Measurements from ENCODE around the gene NFATC3. TPM values are rescaled to one million over a fixed set of nuclear protein-coding genes. Genes with fewer than 3 reads are reported as not detected.

The NFATC3 gene
- total RNA-seq, 4 donors from 2014 or later: 67.7 to 107 (median 71.7) TPM

GRCh38 chr16:68228652-68229051 is 143.5 kb downstream of the NFATC3 start:
- Histone ChIP-seq H3K4me1 (peaks cover 14 to 24% of the 10 kb centered on the region in 2 donors), H3K27ac (peak overlapping the region in 1 of 3 donors; percentile 37), H3K4me3 (replicated peaks in 1 of 3) (no peak overlapping the region), H3K27me3 (no peaks in the 10 kb centered on the region), H3K36me3 (peaks cover 27 to 35% of the 10 kb centered on the region in 2 donors), H3K9me3 (no peaks in the 10 kb centered on the region)
- intact Hi-C loops (cut with DNase I): no loop called here
- TF ChIP-seq POLR2A (IDR thresholded peaks at IDR 0.05) (no peak), CTCF (IDR thresholded peaks at IDR 0.05) (no peak)
- whole genome bisulfite sequencing, 2 donors: 86 to 94% methylated on average over 3 of the region's 3 CpGs
- no peak for DNase-seq

GRCh38 chr16:68229431-68230175 is 144.4 kb downstream of the NFATC3 start:
- Histone ChIP-seq H3K27me3 (no peaks in the 10 kb centered on the region), H3K4me1 (peaks cover 18 to 27% of the 10 kb centered on the region in 2 donors), H3K27ac (peak overlapping the region in 1 of 3 donors; percentile 29), H3K36me3 (peaks cover 27 to 35% of the 10 kb centered on the region in 2 donors), H3K9me3 (no peaks in the 10 kb centered on the region), H3K4me3 (replicated peaks in 1 of 3) (no peak overlapping the region)
- intact Hi-C loops (cut with DNase I): loop anchor here (10.0 kb wide), 1 partner anchor 235 kb away; the partner anchor contains the start of gene DPEP2
- TF ChIP-seq CTCF (IDR thresholded peaks at IDR 0.05): peak; percentile 62 to 93 (median 88)
- TF ChIP-seq POLR2A (IDR thresholded peaks at IDR 0.05): no peak
- 34 to 62% methylated on average over 4 of the region's 4 CpGs for WGBS, 2 donors
- DNase-seq: peak; percentile 43 to 46

- no peak for DNase-seq
- no peaks in the 10 kb centered on the region for H3K27me3 ChIP-seq
- H3K36me3 ChIP-seq: peaks cover 27 to 35% of the 10 kb centered on the region in 2 donors
- TF ChIP-seq POLR2A (IDR thresholded peaks at IDR 0.05): no peak
- TF ChIP-seq CTCF (IDR thresholded peaks at IDR 0.05): no peak
- intact Hi-C loops (cut with DNase I): loop anchor here (10.0 kb wide), 1 partner anchor 235 kb away; the partner anchor contains the start of gene DPEP2
- 90 to 92% methylated on average over 5 to 6 of the region's 9 CpGs for WGBS, 2 donors
- H3K27ac ChIP-seq: no peak overlapping the region
- peaks cover 21 to 27% of the 10 kb centered on the region in 2 donors for H3K4me1 ChIP-seq
- H3K9me3 ChIP-seq: no peaks in the 10 kb centered on the region
- no peak overlapping the region for H3K4me3 ChIP-seq (replicated peaks in 1 of 3)
Observed at GRCh38 chr16:68230176-68230571, 145.0 kb downstream of the NFATC3 start.

GRCh38 chr16:68230956-68231355 is 145.8 kb downstream of the NFATC3 start:
- WGBS, 2 donors: 89 to 92% methylated on average over 9 to 10 of the region's 12 CpGs
- Histone ChIP-seq H3K4me3 (replicated peaks in 1 of 3) (no peak overlapping the region), H3K9me3 (no peaks in the 10 kb centered on the region), H3K27me3 (no peaks in the 10 kb centered on the region), H3K36me3 (peaks cover 27 to 35% of the 10 kb centered on the region in 2 donors), H3K4me1 (peaks cover 22 to 27% of the 10 kb centered on the region in 2 donors), H3K27ac (no peak overlapping the region)
- DNase-seq: no peak
- TF ChIP-seq CTCF (IDR thresholded peaks at IDR 0.05) (no peak), POLR2A (IDR thresholded peaks at IDR 0.05) (no peak)
- intact Hi-C loops (cut with DNase I): loop anchor here (10.0 kb wide), 1 partner anchor 236 kb away; the partner anchor contains the start of gene DPEP2
